ENCODE measurements around the gene HIPK2. TPM values are rescaled to one million over a fixed set of nuclear protein-coding genes. Genes with fewer than 3 reads are reported as not detected.
A peak's percentile ranks its signal among the peaks of the same experiment; 100 is the strongest.

HIPK2 gene
- total RNA-seq, 1 donor from 2014 or later: 47.2 TPM

GRCh38 chr7:139523199-139523941 is 254.4 kb downstream of the HIPK2 start, which contains the start of gene CLEC2L:
Gene CLEC2L, plus strand, starts transcription at chr7:139523685. Its CDS starts 243 bp downstream, at chr7:139523928.
- H3K27me3 Mint-ChIP-seq (ENCODE audit: unreplicated experiment): peaks cover 27% of the 10 kb centered on the region
- no peaks in the 10 kb centered on the region for H3K9me3 Mint-ChIP-seq (ENCODE audit: unreplicated experiment)
- H3K27ac Mint-ChIP-seq (ENCODE audit: unreplicated experiment): no peak within 1 kb of the TSS
- H3K4me3 Mint-ChIP-seq (ENCODE audit: unreplicated experiment): no peak within 1 kb of the TSS
- no peaks in the 10 kb centered on the region for H3K4me1 Mint-ChIP-seq (ENCODE audit: unreplicated experiment)
- no peak for TF ChIP-seq CTCF (IDR thresholded peaks at IDR 0.05; ENCODE audit: unreplicated experiment)
- peaks cover 4% of the 10 kb centered on the region for H3K36me3 Mint-ChIP-seq (ENCODE audit: low read depth, unreplicated experiment)
- peak; percentile 22 for DNase-seq (ENCODE audit: low spot score)

GRCh38 chr7:139522830-139523198 is 255.0 kb downstream of the HIPK2 start:
- DNase-seq (ENCODE audit: low spot score): no peak
- peaks cover 4% of the 10 kb centered on the region for H3K36me3 Mint-ChIP-seq (ENCODE audit: low read depth, unreplicated experiment)

GRCh38 chr7:139521439-139521838 is 256.4 kb downstream of the HIPK2 start:
- DNase-seq (ENCODE audit: low spot score): no peak
- peaks cover 24% of the 10 kb centered on the region for H3K27me3 Mint-ChIP-seq (ENCODE audit: unreplicated experiment)
- H3K4me1 Mint-ChIP-seq (ENCODE audit: unreplicated experiment): peaks cover 6% of the 10 kb centered on the region
- H3K4me3 Mint-ChIP-seq (ENCODE audit: unreplicated experiment): no peak overlapping the region
- no peak for TF ChIP-seq CTCF (IDR thresholded peaks at IDR 0.05; ENCODE audit: unreplicated experiment)
- no peak overlapping the region for H3K27ac Mint-ChIP-seq (ENCODE audit: unreplicated experiment)
- H3K9me3 Mint-ChIP-seq (ENCODE audit: unreplicated experiment): no peaks in the 10 kb centered on the region
- H3K36me3 Mint-ChIP-seq (ENCODE audit: low read depth, unreplicated experiment): peaks cover 4% of the 10 kb centered on the region

More at GRCh38 chr7:139522830-139523198, 255.0 kb downstream of the HIPK2 start:
- no peak for TF ChIP-seq CTCF (IDR thresholded peaks at IDR 0.05; ENCODE audit: unreplicated experiment)
- Mint-ChIP-seq H3K4me1 (ENCODE audit: unreplicated experiment) (peaks cover 2% of the 10 kb centered on the region), H3K27ac (ENCODE audit: unreplicated experiment) (no peak overlapping the region), H3K27me3 (ENCODE audit: unreplicated experiment) (peaks cover 28% of the 10 kb centered on the region), H3K4me3 (ENCODE audit: unreplicated experiment) (no peak overlapping the region), H3K9me3 (ENCODE audit: unreplicated experiment) (no peaks in the 10 kb centered on the region)

- Mint-ChIP-seq H3K27me3 (ENCODE audit: unreplicated experiment) (peaks cover 1% of the 10 kb centered on the region), H3K27ac (ENCODE audit: unreplicated experiment) (no peak overlapping the region), H3K9me3 (ENCODE audit: unreplicated experiment) (no peaks in the 10 kb centered on the region), H3K36me3 (ENCODE audit: low read depth, unreplicated experiment) (no peaks in the 10 kb centered on the region), H3K4me3 (ENCODE audit: unreplicated experiment) (no peak overlapping the region), H3K4me1 (ENCODE audit: unreplicated experiment) (peaks cover 6% of the 10 kb centered on the region)
- no peak for DNase-seq (ENCODE audit: low spot score)
- no peak for TF ChIP-seq CTCF (IDR thresholded peaks at IDR 0.05; ENCODE audit: unreplicated experiment)
Observed at GRCh38 chr7:139515266-139515665, 262.5 kb downstream of the HIPK2 start.

Other genes starting within 250 kb of the HIPK2 start
- 1.3 TPM for gene TBXAS1, start 51.3 kb upstream of the HIPK2 start, total RNA-seq (ENCODE audit: unreplicated experiment)

Measured in endothelial cell (in vitro differentiated cells).